ENCODE data around the gene OPA1. TPM values are rescaled to one million over a fixed set of nuclear protein-coding genes. Genes with fewer than 3 reads are reported as not detected.

OPA1 gene
- total and polyA plus RNA-seq, 2 of the 4 experiments (the other 2 are of a cell fraction), result 17.8 to 73.7 TPM

- H3K27ac ChIP-seq (ENCODE audit: insufficient read depth, low read length), result no peak overlapping the region
- H3K79me1 ChIP-seq (ENCODE audit: low read depth in 1 of 2, low read length in 2 of 2), result no peaks in the 10 kb centered on the region
- dilution Hi-C loops (cut with HindIII; ENCODE audit: low sequenced_read_pairs, unreplicated experiment), result no loop called here
- intact Hi-C loops (cut with micrococcal nuclease), result no loop called here
- DNase-seq (no peak), ATAC-seq (ENCODE audit: low read depth) (no peak)
- H2AFZ ChIP-seq (replicated peaks; ENCODE audit: low read length, poor library complexity), result no peak overlapping the region
- H3K23ac ChIP-seq (ENCODE audit: low read depth, low read length), result no peak overlapping the region
- H2BK5ac ChIP-seq (ENCODE audit: low read depth, low read length, poor library complexity, severe bottlenecking), result no peak overlapping the region
- H3K14ac ChIP-seq (replicated peaks; ENCODE audit: low read depth, low read length), result no peak overlapping the region
- H3K4ac ChIP-seq (ENCODE audit: low read depth, low read length), result no peak overlapping the region
- no peaks in the 10 kb centered on the region for H3K36me3 ChIP-seq (ENCODE audit: control insufficient read depth, insufficient read depth, low read length)
- no peak overlapping the region for H2AK5ac ChIP-seq (ENCODE audit: low read depth, low read length)
- no CpG with 5 or more reads among the region's 3 CpGs for WGBS, 2 experiments (ENCODE audit: extremely low coverage in 2 of 2, insufficient read length in 1 of 2)
- no peak overlapping the region for H3K4me2 ChIP-seq (ENCODE audit: low read depth, low read length)
- no TSS peak for BruUV-seq (replicated peaks)
- no peaks in the 10 kb centered on the region; the same call in 1 of the 2 replicates for H3K9me3 ChIP-seq (ENCODE audit: control insufficient read depth, insufficient read depth, low read length)
- TF ChIP-seq POLR2A (IDR thresholded peaks at IDR 0.05; ENCODE audit: low read depth, low read length) (no peak), MXI1 (IDR thresholded peaks at IDR 0.05; ENCODE audit: borderline replicate concordance, low read depth, low read length) (no peak), ELK1 (IDR thresholded peaks at IDR 0.05; ENCODE audit: borderline replicate concordance, low read depth, low read length) (no peak), FOS (IDR thresholded peaks at IDR 0.05; ENCODE audit: low read depth, low read length) (no peak), SMC3 (IDR thresholded peaks at IDR 0.05; ENCODE audit: low read depth, low read length) (no peak), RAD21 (IDR thresholded peaks at IDR 0.05; ENCODE audit: low read length) (no peak), CTCF (conservative IDR thresholded peaks at IDR 0.05; ENCODE audit: low read depth, low read length) (no peak), CHD1 (IDR thresholded peaks at IDR 0.05; ENCODE audit: low read depth, low read length) (no peak), RFX5 (IDR thresholded peaks at IDR 0.05; ENCODE audit: low read depth, low read length) (no peak), USF2 (IDR thresholded peaks at IDR 0.05; ENCODE audit: low read depth, low read length) (no peak), MAZ (IDR thresholded peaks at IDR 0.05; ENCODE audit: borderline replicate concordance, low read depth, low read length) (no peak), CEBPB (IDR thresholded peaks at IDR 0.05; ENCODE audit: low read depth, low read length) (no peak), RCOR1 (IDR thresholded peaks at IDR 0.05; ENCODE audit: insufficient replicate concordance, low read length) (no peak), BHLHE40 (IDR thresholded peaks at IDR 0.05; ENCODE audit: low read depth, low read length) (no peak), MAFK (IDR thresholded peaks at IDR 0.05; ENCODE audit: low read depth, low read length) (no peak), NFE2L2 (IDR thresholded peaks at IDR 0.05; ENCODE audit: low read depth, low read length) (no peak)
- in situ Hi-C loops (cut with MboI; ENCODE audit: low sequenced_read_pairs), result no loop called here
- H2BK15ac ChIP-seq (ENCODE audit: low read depth, low read length), result no peak overlapping the region
- peaks cover 8% of the 10 kb centered on the region for H3K27me3 ChIP-seq (ENCODE audit: control insufficient read depth, insufficient read depth, low read length)
- no peaks in the 10 kb centered on the region for H3K4me1 ChIP-seq (ENCODE audit: control insufficient read depth, insufficient read depth, low read length)
- no peak overlapping the region for H2BK20ac ChIP-seq (ENCODE audit: low read depth, low read length)
- H4K8ac ChIP-seq (ENCODE audit: low read depth in 2 of 2, low read length in 2 of 2), result no peak overlapping the region
- ChIA-PET CTCF (no interaction called here), POLR2A (ENCODE audit: unreplicated experiment) (no interaction called here)
- H3K4me3 ChIP-seq (ENCODE audit: insufficient read depth, low read depth, low read length), result no peak overlapping the region
- no peak overlapping the region for H4K5ac ChIP-seq (ENCODE audit: low read depth, low read length)
- no peak overlapping the region for H3K18ac ChIP-seq (ENCODE audit: low read depth, low read length)
- H3K56ac ChIP-seq (ENCODE audit: extremely low read depth, insufficient read depth, low read length), result no peak overlapping the region
- H4K91ac ChIP-seq (ENCODE audit: insufficient read depth, low read depth, low read length), result no peak overlapping the region
- no peak overlapping the region for H3K9ac ChIP-seq (ENCODE audit: low read depth, low read length)
- H2BK120ac ChIP-seq (ENCODE audit: low read depth, low read length), result no peak overlapping the region
- H4K20me1 ChIP-seq (ENCODE audit: insufficient read depth, low read length), result no peaks in the 10 kb centered on the region
- no peaks in the 10 kb centered on the region for H3K9me1 ChIP-seq (ENCODE audit: insufficient read depth, low read length)
- H2AK9ac ChIP-seq (replicated peaks; ENCODE audit: low read depth, low read length, poor library complexity), result no peak overlapping the region
Observed at GRCh38 chr3:193720169-193720568, 127.2 kb downstream of the OPA1 start.
